Measurements from ENCODE around the gene SLC25A21.

Gene SLC25A21

DNA sequence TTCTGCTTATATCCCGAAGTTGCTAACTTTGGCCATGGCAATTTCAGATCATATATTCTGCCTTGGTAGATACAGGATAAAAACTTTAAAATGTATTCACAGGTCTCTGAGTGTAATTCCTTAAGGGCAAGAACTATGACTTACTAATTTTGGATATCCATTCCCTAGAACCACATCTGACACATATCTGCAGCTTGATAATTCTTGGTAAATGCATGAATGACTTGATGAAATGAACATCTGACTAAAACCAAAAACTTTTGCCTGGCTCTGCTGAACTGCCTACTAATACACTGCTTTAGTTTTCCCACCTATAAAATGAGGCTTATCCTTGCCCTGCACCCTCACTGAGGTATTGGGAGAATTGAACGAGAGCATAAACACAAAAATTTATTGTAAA is 32.2 kb downstream of the SLC25A21 start:
- no peak for DNase-seq

DNA sequence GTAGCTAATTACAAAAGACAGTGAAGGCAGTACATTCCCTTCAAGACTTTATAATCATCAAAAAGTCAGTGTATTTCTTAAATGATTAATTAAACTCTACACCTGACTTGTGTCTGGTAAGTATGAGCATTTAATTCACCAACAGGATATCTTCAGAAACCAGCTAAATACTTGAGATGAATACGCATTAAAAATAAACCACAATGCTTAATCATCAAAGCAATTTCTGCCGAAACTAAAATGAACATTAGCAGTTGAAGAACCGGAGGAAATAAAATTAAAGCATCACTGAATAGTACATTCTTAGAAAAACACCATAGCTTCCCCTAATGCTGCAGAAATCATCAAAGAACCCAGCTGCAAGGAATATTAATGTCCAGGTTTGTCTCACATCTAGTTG is 32.7 kb downstream of the SLC25A21 start:
- no peak for DNase-seq

DNA sequence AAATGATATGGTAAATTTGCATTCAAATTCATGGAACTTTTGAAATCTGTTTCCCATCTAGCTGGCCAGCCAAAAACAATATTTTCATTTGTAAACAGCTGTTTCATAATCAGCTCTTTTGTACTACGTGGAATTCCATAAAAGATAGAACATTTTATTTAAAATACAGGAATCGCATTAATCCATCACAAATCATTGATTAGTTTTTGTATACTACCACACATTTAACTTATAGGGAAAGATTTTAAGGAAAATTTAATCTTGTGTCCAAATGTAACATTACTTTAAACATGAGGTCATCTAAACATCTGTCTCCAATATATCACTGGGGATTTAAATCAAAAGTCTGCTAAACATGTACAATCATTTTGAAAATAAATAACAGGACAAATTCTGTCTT is 33.5 kb downstream of the SLC25A21 start:
- DNase-seq = no peak

DNA sequence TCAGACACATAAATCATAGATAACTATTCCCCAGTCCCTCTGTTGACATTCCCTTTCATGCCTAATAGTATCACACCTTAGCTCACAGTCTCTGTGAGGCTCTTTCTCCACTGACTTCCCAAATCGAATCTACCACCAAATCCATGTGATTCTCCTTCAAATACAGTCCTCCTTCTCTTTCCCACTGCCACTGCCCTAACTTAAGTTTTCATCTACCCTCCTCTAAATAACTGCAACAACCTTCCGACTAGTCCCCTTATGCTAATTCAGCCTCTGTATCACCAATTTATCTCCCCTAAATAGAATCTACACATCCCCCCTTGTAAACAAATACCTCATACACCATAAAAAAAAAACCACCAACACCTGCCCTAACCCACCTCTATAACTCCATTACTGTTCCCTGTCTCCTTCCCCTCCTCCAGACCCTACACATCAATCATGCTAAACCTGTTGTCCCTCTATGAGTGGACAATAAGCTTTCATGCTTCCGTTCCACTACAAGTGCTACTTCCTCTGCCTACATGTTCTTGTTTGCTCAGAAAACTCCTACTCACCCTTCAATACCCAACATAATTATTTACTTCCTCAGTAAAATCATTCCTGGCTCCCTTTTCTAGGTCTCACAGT is 39.0 kb downstream of the SLC25A21 start:
- no peak for DNase-seq

DNA sequence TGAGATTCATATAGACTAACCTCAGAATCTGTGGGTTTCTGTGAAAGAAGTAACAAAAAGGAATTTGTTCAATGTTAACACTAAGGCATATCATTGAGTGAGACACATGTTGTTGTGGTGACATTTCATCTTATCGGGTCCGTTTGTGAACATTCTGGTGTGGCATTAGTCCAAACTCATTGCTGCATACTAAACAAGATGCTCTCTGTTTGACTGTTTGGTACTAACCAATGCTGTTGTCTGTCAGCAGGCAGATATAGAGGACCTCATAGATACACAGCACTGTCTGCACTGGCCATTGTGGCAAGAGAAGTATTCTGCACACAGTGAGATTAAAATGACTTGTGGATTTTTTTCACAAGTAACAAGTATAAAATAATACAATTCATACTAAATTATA is 41.2 kb downstream of the SLC25A21 start:
- no peak for DNase-seq

DNA sequence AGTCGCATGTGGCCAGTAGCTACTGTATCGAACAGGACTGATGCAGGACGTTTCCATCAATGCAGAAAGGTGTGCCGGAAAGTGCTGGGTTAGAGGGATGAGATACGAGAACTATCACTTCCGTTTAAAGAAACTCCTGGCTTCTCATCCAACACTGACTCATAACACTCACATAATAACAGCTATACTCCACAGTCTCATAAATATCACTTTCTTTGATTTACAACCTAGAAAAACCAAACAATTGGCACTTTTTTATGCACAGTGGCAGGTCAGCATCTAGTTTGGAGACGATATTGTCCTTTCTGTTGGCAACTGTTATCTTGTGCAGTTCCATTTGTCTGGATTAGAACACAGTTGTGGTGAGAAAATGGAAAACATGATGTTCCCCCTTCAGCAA is 43.4 kb downstream of the SLC25A21 start:
- DNase-seq = no peak

DNA sequence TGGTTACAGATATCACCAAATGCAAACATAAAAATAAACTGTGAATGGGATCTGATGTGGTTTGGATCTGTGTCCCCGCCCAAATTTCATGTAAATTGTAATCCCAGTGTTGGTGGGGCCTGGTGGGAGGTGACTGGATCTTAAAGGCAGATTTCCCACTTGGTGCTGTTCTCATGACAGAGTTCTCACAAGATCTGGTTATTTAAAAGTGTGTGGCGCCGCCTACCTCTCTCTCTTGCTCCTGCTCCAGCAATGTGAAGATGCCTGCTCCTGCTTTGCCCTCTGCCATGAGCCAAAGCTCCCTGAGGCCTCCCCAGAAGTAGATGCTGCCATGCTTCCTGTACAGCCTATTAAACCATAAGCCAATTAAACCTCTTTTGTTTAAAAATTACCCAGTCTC is 47.8 kb downstream of the SLC25A21 start:
- DNase-seq = no peak

DNA sequence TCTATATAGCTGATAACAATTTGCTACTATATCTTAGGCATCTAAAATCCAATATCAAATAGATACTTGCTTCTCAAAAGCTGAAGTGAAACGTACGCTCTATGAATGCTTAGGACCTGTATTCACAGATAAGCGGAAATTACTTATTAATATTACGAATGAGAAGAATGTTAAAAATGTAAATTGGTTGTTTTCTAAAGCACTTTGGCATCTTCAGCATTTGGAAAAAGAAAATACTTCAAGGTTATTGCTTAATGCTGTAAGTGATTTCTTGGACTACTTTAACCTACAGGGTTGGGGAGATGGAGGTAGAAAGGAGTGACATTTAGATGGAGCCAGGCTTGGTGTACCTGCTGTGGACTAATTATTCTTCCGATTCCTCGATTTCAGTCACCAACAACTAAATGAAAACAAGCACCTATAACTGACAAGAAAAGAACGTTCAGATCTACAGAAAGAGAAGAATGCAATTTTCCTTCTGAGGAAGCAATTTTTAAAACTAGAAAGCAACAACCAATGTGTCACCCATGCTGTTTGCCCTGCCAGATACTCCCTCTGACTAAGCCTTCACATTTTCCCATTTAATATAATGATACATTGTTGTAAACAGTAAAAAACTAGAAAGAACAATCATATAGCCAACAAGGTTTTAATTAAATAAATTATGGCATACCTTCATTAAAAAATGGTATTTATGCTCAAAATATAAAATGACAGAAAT is 49.3 kb downstream of the SLC25A21 start:
- DNase-seq = no peak

DNA sequence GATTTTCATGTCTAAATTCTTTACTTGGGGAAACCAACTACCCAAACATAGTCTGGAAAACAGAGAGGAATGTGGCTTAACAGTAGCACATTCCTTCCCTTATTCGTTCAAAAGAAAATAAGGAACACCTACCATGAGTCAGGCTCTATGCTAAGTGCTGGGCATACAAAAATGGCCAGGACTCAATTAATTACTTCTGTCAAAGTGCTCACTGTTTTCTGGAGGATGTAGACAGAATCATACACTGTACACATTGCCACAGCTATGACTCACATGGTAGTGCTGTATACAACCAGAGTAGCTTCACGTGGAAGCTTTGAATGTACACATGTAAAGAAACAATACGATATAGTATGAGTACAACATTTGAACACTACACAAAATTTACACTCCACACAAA is 50.1 kb downstream of the SLC25A21 start:
- DNase-seq = no peak

DNA sequence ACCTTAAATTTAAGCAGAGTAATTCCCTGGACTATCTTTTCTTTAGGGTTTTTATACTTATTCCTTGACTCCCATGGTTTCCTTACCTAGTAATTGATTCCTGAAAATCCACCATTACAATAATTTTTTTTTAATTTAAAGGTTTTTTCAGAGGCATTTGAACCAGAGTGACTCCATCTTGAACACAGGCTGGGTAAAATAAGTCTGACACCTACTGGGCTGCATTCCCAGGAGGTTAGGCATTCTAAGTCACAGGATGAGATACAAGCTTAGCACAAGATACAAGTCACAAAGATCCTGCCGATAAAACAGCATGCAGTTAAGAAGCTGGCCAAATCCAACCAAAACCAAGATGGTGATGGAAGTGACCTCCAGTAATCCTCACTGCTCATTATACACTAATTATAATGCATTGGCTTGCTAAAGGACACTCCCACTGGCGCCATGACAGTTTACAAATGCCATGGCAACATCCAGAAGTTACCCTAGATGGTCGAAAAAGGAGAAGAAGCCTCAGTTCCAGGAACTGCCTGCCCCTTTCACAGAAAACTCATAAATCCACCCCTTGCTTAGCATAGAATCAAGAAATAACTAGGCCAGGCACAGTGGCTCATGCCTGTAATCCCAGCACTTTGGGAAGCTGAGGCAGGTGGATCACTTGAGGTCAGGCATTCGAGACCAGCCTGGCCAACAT is 53.6 kb downstream of the SLC25A21 start:
- DNase-seq = no peak

DNA sequence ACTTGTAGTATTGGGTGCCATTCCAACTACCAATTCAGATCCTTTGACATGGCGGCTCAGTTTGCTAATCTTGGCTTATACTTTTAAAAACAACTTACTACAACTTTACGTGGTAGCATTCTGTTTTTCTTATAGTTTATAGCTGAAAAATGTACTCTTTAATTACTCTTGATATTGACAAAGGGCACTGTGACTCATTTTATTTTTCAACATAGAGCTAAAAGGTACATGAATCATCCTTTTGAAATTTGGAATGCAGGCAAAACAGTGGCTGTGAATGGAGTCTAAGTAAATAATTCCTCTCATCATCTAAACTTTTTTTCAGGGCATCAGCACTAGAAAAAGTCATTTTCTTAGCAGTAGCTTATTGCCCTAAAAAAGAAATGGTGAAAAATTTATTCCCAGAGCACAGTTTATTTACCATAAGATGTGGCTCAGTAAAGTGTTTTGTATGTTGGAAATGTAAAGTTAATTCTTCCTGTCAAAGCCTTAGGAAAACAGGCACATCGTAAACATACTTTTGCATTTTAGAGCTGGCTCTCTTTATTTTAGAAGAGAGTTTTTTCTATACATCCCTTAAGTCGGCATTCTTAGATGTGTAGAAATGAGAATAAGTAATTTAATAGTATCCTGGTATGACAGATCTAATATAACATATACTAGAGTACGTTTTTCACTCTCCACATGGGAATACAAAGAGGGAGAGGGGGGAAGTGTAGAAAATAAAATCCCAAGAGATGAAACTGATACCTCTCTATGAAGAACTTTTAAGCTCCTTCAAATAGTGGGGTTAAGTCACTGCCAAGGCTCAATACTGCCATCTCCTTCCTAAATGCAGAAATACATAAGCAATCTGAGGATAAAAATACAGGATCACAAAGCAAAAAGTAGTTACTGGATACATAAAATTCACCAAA is 55.2 kb downstream of the SLC25A21 start:
- DNase-seq = no peak

DNA sequence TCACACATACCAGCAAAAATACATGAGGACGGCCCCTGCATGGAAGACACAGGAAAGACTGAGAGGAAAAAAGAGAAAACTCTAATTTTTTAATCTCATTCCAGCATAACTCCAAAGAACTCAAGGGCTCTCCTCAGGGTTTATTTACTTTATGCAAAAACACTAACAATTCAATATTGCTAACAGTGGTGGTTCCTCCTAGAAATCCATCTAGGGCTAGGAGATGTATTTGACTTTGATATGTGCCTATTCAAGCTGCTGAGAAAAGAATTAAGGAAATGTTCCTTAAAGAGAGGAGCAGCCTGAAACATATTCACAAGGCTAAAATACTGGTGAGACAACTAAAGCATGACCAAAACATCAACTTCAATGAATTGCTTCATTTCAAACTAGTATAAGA is 57.0 kb downstream of the SLC25A21 start:
- no peak for DNase-seq

DNA sequence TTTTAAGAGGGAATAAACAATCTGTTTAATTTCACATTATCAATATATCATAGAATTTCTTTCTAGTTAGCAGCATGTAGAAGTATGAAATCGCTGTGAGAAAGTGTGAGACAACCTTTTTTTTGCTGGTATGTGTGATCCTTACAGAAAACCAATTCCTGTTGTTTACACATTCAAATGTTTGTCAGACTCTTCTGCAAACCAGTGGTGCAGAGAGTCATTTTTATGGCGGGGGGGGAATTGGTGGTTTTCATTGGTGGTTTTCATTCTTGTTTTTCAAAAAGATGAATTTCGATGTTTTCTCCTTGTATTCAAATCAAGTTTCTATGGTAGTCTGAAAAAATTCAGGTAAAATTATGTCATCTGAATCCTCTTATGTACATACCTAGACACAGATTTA is 57.8 kb downstream of the SLC25A21 start:
- no peak for DNase-seq

DNA sequence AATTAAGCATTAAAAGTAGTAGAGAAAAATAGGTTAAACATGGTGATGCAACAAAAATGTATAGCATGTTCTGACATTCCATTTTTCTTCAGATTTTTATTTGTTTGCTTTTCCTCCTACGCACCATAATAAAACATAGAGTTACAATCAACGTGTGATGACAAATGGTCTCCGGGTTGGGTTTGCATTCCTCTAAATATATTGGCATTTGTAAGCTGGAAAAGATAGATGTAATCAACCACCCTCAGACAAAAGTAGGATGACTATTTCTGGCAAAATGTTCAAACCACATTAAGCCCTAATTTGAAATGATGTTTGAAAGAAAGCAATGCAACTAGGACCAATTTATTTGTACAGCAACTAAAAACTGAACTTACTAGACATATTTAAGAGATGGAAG is 58.4 kb downstream of the SLC25A21 start:
- no peak for DNase-seq

DNA sequence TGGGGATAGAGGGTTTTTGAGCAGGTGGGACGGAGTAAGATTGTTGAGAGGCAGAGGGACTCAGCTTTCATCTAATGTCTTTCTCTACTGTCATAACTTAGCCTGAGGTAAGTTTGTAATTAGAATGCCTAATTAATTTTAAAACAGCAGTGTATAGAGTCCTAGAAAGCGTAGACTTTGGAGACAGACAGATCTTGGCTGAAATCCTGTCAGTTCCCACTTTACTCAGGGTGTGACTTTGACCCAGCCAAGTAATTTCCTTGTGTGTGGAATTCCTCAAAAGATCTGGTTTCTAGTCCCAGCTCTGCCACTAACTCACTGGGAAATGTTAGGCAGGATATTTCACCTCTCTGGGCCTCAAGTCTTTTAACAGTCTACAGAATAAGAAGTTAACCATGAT is 74.3 kb downstream of the SLC25A21 start:
- DNase-seq = no peak

DNA sequence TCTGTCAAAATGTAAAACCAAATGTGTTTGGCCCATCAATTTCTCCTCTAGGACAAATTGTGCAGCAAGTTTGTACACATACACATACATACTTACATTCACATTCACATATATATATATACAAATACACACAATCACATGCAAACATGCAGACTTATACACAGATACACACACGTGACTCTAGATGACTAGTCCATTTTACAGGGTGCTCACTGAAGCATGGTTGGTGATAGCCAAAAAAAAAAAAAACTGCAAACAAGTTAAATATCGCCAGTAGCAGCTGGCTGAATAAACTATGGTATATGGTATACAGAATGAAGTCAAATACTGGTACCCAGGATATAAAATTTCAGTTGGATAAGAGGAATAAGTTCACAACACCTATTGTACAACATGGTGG is 77.9 kb downstream of the SLC25A21 start:
- DNase-seq = no peak

DNA sequence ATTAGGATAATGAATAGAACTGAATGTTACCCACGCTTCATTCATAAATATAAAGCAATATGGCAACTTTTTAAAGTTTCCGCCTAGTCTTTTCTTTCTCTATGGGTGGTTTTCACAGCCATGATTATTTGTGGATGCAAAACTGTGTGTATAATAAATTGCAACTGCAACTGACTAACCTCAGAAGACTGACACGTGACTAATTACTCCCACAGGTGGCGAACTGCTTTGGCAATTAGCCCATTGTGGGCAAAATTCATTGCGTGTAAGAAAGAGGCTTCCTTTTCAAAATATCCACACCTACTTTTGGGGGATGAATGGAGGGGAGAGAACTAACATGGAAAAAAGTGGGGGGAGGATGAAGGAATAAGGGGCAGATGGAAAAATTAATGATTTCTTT is 79.0 kb downstream of the SLC25A21 start:
- no peak for DNase-seq

DNA sequence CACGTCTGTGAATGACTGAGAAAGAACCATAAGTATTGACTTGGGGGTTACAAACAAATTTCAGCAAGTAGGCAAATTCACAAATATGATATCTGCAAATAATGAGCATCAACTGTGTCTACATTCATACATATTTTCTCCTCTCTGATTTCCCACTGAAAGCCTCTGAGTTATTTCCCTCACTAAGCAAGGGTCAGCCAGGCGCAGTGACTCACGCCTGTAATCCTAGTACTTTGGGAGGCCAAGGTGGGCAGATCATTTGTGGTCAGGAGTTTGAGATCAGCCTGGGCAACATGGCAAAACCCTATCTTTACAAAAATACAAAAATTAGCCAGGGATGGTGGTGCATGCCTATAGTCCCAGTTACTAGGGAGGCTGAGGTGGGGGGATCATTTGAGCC is 80.8 kb downstream of the SLC25A21 start:
- DNase-seq = no peak

DNA sequence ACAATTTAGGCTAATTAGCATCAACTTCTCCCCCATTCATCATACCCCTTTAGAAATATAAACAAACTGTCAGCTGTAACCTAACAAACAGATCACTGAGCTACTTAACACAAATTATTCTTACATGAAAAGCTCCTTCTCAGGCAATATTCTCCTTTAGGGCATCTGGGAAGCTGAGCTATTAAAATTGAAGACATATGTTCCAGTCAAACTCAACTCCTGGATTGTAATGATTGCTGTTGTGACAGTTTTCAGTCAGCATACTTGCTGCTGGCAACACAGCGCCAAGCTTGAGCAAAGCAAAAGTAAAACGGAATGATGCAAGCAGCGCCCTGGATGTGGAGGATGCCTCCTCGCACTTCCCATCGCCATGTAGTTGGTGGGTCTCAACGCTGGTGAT is 82.4 kb downstream of the SLC25A21 start:
- DNase-seq = no peak

DNA sequence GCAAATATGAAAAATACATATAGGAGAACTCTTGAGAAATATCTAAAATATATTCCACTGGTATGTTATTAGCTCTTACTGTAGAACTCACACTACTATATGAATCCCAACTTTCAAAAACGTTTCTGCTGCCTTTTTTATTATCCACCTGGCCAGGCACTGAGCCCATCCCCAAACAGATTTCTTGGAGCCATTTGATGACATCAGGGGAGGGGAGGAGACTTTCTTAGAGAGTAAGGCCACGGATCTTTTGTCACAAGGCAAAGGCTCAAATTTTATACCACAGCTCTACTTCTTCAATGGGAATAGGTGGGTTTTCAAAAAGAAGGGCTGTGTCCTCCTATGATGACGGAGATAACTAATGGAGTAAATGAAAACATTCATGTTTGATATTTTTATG is 83.0 kb downstream of the SLC25A21 start:
- no peak for DNase-seq

DNA sequence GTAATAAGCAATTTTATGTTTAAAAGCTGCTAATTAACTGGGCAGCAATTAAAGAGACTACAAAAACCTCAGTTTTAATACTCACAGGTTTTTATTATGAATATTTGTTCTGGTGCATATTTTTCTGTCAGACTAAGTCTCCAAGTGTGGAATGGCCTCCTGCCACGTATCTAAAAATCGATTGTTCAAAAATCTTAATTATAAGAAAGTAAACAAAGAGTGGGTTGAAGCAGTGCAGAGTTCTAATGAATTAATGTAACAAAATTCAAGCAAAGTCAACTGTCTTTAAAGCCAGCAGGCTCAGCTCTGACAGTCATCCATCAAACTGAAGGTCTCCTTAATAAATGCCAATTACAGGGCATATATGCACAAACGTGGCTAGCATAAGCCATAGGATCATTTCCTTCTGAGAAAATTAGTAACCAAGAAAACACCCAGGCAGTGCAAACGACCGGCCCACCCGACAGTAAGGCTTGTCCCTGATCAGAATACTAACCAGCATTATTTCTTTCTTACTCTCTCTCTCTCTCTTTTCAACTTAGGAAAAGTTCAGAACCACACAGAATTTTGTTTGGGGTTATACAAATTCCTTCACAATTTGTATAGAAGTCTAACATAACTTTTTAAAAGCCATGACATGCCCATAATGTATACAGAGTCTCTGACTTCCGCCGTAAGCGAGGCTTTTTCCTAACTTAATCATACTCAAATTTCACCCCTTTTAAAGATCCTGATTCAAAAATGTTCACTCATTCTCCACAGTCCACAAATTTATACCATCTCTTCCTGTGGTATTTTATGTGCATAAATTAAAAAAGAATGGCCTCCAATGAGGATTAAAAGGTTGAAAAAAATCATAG is 83.8 kb downstream of the SLC25A21 start:
- no peak for DNase-seq

DNA sequence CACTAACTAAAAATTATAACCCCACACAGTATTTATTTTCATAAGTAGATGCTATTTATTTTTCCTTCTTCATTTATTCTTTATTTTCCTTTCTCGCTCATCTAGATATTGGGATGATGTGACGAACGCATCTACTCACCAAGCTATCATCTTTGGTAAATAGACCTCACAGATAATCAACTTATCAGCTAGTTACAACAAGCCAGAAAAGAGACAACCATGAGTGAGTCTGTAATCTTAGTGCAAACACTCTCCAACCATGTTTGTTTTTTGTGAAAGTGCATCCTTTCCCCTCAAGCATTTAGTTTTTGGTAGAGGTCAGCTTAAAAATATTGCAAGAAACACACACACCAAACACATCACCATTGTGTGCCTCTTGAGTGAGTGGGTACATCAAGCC is 84.9 kb downstream of the SLC25A21 start:
- no peak for DNase-seq
